Vagina (tissue), 2 donors: ENCODE results near the gene NAXE.

Source experiments
- CTCF ChIP-seq, 3 experiments: fragments of 450-650 bp in 2 of 3; fragments of 200-600 bp in 1 of 3; sonication (generic) in 1 of 3; IDR thresholded peaks; one replicate each; pipeline ENCODE4 v1.5.1; 2017 to 2019; ENCODE audit warnings: antibody characterized with exemption in 3 of 3, mild to moderate bottlenecking in 2 of 3, moderate library complexity in 2 of 3
- POLR2A ChIP-seq, 2 donors: fragments of 450-650 bp; IDR thresholded peaks; one replicate each; pipeline ENCODE4 v1.6.1; 2017; ENCODE audit warnings: antibody characterized with exemption in 2 of 2, mild to moderate bottlenecking in 2 of 2, moderate library complexity in 2 of 2
- POLR2AphosphoS5 ChIP-seq, 2 donors: sonication (generic); formaldehyde crosslinking; IDR thresholded peaks; one replicate each; pipeline ENCODE4 v1.9.0; 2017; ENCODE audit warnings: antibody characterized with exemption in 2 of 2, mild to moderate bottlenecking in 2 of 2, low read depth in 1 of 2; ENCODE audit not compliant: insufficient read depth in 1 of 2

- TF ChIP-seq CTCF (IDR thresholded peaks at IDR 0.05) (no peak), POLR2AphosphoS5 (IDR thresholded peaks at IDR 0.05; ENCODE audit: insufficient read depth in 1 of 2, low read depth in 1 of 2) (no peak), POLR2A (IDR thresholded peaks at IDR 0.05) (no peak)
Observed at GRCh38 chr1:156640842-156641706, 49.5 kb downstream of the NAXE start.
